GM04504 (cell line): ENCODE data around the gene RBPJ.
A peak's percentile ranks its signal among the peaks of the same experiment; 100 is the strongest.

Source experiments
- DNase-seq: peaks from one replicate; pipeline ENCODE4 v3.0.0-alpha.2; 2012; ENCODE audit warnings: low read depth

RBPJ gene

DNA sequence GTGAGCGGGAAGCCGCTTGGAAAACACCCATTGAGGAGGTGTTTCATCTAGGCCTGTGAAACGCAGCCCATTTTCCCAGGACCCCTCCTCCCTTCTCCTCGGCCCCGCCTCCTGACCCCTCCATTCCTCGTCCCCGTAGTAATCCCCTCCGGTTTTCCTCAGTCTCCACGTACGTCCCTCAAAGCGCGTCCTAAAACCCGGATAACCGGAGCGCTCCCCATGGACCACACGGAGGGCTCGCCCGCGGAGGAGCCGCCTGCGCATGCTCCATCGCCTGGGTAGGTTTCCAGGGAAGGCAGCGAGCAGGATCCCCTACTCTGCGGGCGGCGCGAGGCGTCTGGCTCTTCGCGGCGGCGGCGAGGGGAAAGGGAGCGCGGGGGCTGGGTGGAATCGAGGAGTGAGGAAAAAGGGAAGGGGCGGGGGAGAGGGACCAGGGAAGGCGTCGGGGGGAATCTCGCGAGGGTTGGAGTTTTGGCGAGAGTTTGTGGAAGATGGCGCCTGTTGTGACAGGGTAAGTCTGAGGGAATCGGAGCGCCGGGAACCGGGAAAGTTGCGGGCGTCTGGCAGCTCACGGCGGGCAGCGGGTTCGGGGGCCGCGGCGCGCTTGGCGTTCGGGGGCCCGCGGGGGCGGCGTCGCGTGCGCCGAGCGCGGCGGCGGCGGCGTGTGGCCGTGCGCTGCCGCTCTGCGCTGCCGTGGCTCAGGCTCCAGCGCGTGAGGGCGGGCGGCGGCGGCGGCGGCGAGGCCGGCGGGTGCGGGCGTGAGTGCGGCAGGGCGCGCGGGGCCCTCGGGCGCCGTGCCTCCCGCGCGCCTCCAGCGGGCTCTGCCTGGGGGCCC lies at the start of gene RBPJ:
RBPJ (plus strand) TSS at position 477 of the 835 bp plus-strand sequence; CDS start at position 492, 15 bp downstream.
- DNase-seq = peak; percentile 94

- DNase-seq = no peak
Observed at GRCh38 chr4:26271703-26272102, 49.1 kb upstream of the RBPJ start.

DNA sequence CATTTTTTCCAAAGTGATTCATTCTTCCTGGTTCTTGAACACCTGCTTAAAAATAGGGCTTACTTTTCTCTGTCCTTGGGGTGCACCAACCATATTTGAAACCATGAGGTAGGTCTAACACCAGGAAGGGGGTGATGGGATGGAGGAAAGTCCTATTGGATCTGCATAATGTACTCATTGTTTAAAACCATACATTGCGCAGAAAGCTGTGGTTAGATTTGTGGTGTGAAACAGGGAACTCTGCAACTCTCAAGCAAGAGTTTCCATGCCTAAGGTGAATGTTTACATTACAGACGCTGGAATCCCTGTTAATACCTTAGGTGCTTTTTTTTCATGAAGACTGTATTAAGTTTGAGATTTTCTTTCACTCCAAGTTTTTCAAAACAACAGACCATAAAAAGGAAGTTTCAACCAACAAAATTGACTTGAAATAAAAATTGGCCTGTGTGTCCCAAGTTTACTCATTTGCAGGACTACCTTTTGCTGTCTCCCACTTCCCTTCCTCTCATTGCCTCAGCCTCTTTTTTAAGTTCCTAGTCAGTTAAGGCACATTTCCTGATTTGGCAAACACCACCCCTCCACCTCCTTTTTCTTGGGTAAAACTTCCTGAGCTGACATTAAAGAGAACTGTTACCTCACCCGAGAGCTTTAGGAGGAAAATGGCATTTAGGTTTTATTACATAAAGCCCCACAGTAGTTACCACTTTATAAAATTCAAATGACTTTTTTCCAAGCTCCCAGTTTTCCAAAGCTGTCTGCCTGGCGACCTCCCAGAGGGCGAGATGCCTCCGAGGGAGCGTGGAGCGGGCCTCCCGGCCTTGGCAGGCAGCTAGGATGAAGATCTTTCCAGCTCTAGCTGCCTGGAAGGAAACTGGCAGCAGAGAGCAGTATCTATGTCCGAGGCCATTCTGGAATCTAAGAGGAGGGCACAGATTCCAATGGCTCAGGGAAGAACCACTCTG lies 47.9 kb upstream of the RBPJ start:
- DNase-seq = no peak

DNA sequence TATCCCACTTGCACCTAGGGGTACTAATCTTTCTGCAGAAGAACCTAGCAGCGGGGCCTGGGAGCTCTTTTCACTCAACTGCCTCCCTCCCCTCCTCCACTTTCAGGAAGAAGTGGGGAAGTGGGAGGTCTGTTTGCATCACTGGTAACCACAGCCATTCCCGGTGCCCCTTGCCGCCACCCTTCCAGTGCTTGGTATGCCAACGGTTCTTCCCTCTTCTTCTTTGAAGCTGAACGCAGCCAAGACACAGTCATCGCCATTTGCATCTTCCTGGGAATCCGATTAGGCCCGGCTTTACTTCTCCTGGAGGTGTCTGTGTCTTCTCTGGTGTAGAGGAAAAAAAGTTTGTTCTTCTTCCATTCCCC lies 47.2 kb upstream of the RBPJ start:
- no peak for DNase-seq

DNA sequence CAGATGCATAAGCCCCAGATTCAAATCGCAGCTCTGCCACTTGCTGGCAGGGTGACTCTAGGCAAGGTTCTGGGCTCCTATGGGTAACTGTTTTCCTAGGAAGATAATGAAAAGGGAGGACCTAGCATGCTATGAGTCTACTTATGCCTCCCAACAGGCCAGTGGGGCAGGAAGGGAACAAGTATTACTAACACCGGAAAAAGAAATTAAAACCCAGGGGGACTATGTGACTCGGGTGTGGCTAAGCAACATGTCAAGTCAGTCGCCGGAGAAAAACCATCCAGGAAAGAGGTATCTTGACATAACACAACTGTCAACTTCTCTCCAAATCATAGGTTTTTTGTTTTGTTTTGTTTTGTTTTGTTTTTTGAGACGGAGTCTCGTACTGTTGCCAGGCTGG lies 45.5 kb upstream of the RBPJ start:
- DNase-seq = no peak

DNA sequence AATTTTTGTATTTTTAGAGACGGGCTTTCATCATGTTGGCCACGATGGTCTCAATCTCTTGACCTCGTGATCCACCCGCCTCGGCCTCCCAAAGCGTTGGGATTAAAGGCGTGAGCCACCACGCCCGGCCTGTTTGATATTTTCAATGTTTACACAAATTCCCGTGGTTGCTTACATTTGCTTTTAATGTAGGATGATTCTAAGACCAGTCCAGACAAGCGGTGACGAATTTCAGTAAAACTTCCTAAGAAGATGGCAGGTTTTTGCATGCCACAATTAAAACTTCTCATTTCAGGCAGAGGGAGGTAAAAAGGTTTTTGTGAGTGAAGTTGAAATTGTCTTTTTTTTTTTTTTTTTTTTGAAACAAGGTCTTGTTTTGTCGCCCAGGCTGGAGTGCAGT lies 41.4 kb upstream of the RBPJ start:
- DNase-seq = no peak

DNA sequence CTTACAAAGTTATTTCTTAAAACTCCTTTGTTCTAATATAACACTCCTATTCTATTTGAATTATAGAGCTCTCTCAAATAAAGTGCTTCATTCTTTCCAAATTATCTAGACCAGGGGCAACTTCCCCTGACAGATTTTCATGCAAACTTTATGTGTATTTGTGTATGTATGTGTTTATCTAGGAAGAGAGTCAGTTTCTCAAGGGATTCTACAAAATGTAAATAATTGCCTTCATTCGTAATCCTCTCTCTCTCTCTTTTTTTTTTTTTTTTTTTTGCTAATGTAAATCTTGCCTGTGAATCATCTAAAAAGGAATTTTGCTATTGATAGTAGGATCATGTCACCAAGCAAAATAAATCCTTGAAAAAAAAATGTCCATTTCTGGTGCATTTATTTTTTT lies 38.9 kb upstream of the RBPJ start:
- DNase-seq = no peak

- no peak for DNase-seq
Observed at GRCh38 chr4:26284536-26284935, 36.3 kb upstream of the RBPJ start.

DNA sequence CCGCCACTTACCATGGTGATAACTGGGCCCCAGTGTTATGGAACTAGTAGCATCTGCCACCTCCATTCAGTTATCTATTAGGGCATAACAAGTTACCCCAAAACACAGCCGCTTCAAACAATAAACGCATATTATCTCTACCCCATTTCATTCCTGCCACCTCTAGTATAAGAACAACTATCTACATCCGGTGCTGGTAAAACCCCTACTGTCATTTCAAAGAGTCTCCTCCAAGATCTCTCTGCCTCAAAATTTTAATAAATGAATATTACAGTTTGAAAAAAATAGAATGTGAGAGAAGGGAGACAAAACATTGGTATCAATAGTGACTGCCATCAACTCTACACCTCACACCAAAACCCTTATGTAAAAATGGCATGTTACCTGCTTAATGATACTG lies 35.5 kb upstream of the RBPJ start:
- no peak for DNase-seq

DNA sequence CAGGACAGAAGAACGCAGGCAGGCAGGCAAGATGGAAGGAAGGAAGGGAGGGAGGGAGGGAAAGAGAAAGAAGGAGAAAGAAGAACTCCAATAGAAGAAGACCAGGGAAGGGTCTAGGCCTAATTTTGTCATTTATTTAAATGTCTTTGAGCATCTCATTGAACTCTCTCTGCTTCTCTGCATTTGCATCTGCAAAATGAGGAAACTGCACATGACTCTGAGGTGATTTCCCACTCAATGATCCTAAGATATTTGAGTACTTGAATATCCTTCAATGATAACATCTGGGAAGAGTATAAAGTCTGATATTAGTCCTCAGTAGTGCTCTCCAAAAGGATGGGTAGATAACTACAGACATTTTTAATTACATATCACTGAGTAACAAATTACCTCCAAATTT lies 33.1 kb upstream of the RBPJ start:
- DNase-seq = no peak

DNA sequence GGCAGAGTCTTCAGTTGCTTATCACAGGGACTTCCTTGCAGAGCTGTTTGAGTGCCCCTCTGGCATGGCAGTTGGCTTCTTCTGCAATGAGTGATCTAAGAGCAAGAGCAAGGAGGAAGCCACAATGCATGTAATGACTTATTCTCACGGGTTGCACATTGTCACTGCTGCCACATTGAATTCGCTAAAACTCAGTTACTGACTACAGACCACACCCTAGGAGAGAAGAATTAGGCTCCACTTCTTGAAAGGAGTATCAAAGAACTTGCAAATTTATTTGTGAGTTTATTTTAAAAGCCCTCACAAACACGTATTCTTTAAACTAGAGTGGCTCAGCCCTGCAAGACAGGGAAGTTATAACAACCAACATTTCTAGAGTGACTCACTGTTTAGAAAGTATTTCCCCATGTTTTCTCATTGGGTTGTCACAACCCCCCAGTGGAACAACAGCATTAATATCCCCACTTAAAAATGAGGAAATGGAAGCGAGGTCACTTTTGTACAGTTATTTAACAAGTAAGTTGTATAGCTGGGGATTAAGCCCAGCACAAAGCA lies 32.4 kb upstream of the RBPJ start:
- DNase-seq = peak; percentile 17

DNA sequence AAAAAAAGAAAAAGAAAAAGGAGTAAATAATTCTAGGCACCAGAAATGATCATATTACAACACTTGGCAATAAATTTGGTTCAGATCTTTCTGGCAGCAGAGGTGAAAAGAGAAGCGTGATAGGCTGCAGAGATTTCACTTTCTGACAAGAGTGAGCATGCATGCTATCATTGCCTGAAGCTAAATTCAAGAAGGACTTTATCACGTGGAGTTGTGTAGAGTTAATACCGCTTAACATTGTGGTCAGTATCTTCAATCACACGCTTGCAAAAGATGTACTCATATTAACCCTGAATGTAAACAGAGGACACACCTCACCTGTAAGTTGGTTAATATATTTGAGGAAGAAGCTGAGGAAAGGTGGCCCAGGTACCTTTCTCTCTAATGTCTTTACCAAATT lies 31.4 kb upstream of the RBPJ start:
- no peak for DNase-seq

DNA sequence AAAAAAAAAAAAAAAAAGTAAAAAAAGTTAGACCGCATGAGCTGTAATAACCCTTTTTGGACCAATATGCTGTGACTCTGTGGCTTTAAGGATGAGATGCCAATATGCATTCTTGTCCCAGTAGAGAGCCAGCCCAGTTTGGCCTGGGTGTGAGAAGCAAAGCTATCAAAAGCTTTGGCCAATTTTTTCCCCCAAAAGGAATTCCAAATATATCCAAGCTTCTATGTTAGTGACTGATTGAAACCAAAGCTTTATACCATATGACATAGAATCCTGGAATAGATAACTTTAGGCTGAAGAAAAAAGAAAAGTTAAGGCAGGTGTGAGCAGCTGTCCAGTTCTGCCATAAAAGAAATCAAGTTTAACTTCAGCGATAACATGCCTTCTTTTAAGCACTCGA lies 30.5 kb upstream of the RBPJ start:
- no peak for DNase-seq

GRCh38 chr4:26294904-26295303 lies 25.9 kb upstream of the RBPJ start:
- DNase-seq = no peak

DNA sequence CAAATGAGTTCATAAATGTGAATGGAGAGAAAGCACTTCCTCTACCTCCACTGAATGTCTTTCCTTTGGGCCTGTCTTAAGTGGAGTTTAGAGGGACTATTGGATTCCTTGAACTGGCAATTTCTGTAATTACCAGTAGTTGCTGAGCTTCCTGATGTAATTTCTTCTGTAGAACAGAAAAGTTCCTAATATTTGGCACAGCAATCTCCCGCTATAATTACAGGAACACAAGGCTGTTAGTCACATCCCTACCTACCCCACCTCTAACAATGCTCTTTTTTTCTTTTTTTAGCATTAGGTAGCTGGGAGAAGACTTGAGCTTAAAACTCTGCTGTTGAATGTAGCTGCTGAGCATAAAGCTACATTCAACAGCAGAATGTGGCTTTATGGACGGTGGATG lies 24.8 kb upstream of the RBPJ start:
- no peak for DNase-seq

- DNase-seq = no peak
Observed at GRCh38 chr4:26296514-26296913, 24.3 kb upstream of the RBPJ start.

DNA sequence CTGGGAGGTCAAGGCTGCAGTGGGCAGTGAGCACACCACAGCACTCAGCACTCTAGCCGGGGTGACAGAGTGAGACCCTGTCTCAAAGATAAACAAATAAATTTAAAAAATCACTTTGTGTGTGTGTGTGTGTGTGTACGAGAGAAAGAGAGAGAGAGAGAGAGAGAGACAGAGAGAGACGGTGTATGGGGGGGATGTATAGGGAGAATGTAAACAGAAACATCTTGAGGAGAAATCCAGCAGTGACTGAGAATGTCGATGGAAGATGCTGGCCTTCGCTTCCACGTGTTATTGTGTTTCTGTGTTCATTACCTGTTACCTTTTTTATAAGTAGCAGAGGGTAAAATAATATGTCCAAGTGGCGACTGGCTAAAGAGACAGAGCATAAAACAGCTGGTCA lies 23.6 kb upstream of the RBPJ start:
- DNase-seq = no peak

GRCh38 chr4:26298198-26298947 lies 22.4 kb upstream of the RBPJ start:
- no peak for DNase-seq

DNA sequence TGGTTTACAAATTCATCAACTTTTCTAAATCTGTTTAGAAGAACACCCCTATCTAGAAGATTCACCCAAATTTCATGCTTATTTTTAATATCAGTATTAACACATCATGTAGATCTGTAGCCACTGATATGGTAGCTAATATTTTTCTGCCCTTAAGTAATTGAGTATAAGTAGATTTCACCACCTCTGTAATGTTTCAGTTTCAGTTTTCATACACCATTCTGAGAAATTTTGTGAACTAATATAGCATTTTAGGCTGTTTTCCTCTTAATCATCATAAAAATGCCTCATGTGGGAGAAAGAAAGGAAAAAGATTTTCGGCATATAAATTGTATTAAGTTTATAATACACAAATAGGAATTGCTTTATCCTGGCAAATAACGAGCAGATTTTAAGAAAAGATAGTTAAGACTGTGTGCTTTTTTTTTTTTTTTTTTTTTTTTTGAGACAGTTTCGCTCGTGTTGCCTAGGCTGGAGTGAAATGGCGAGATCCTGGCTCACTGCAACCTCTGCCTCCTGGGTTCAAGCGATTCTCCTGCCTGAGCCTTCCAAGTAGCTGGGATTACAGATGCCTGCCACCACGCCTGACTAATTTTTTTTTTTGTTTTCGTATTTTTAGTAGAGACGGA lies 21.4 kb upstream of the RBPJ start:
- no peak for DNase-seq

GRCh38 chr4:26300314-26301307 lies 20.2 kb upstream of the RBPJ start:
- no peak for DNase-seq
